Measurements from ENCODE around the gene GABBR1. TPM values are rescaled to one million over a fixed set of nuclear protein-coding genes. Genes with fewer than 3 reads are reported as not detected.
A peak's percentile ranks its signal among the peaks of the same experiment; 100 is the strongest.

GABBR1 gene
- total RNA-seq, 1 donor from 2014 or later: 6.3 TPM

GRCh38 chr6:29590218-29590808, 42.7 kb downstream of the GABBR1 start:
- no peak overlapping the region for H3K4me3 ChIP-seq (ENCODE audit: low read depth, low read length)
- no peak for DNase-seq (ENCODE audit: low read depth)
- no peak for TF ChIP-seq CTCF (IDR thresholded peaks at IDR 0.05; ENCODE audit: insufficient read depth, low read length, severe bottlenecking)
- no peak for FAIRE-seq
- no peaks in the 10 kb centered on the region for H3K27me3 ChIP-seq (ENCODE audit: control insufficient read depth, insufficient read depth, low read length)
- H3K36me3 ChIP-seq (ENCODE audit: control insufficient read depth, insufficient read depth, low read length): no peaks in the 10 kb centered on the region

- FAIRE-seq (no peak), DNase-seq (ENCODE audit: low read depth) (peak; percentile 46)
- no peaks in the 10 kb centered on the region for H3K36me3 ChIP-seq (ENCODE audit: control insufficient read depth, insufficient read depth, low read length)
- H3K27me3 ChIP-seq (ENCODE audit: control insufficient read depth, insufficient read depth, low read length): no peaks in the 10 kb centered on the region
- H3K4me3 ChIP-seq (ENCODE audit: low read depth, low read length): no peak overlapping the region
- peak; percentile 87 for TF ChIP-seq CTCF (IDR thresholded peaks at IDR 0.05; ENCODE audit: insufficient read depth, low read length, severe bottlenecking)
Observed at GRCh38 chr6:29589423-29590048, 43.4 kb downstream of the GABBR1 start.

DNA sequence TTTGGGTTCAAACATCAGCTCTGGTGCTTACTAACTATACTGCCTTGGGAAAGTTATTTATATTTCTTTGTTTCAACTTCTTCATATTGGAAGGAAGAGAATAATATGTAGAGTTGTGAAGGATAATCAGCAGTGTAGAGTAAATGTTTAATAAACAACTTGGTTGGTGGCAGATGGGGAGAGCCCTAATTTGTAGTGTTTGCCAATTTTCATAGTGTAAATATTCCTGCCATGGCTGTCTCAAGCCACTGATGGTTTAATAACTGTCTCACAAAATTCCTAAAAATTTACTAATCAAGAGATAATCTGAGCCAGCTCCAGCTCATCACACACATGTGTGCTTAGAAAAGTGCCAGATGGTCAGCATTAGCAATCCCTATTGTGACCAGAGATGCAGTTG, 48.2 kb downstream of the GABBR1 start, which contains the start of gene OR2H2:
Gene OR2H2, plus strand, starts transcription at position 301 of the 400 bp plus-strand sequence. CDS start 2,824 bp downstream, outside the sequence.
- no peak for DNase-seq (ENCODE audit: low read depth)
- H3K4me3 ChIP-seq (ENCODE audit: low read depth, low read length): no peak within 1 kb of the TSS
- H3K36me3 ChIP-seq (ENCODE audit: control insufficient read depth, insufficient read depth, low read length): no peaks in the 10 kb centered on the region
- no peak for FAIRE-seq
- TF ChIP-seq CTCF (IDR thresholded peaks at IDR 0.05; ENCODE audit: insufficient read depth, low read length, severe bottlenecking): no peak
- H3K27me3 ChIP-seq (ENCODE audit: control insufficient read depth, insufficient read depth, low read length): no peaks in the 10 kb centered on the region

- Histone ChIP-seq H3K4me3 (ENCODE audit: low read depth, low read length) (no peak overlapping the region), H3K36me3 (ENCODE audit: control insufficient read depth, insufficient read depth, low read length) (no peaks in the 10 kb centered on the region), H3K27me3 (ENCODE audit: control insufficient read depth, insufficient read depth, low read length) (no peaks in the 10 kb centered on the region)
- no peak for DNase-seq (ENCODE audit: low read depth)
- FAIRE-seq: no peak
- no peak for TF ChIP-seq CTCF (IDR thresholded peaks at IDR 0.05; ENCODE audit: insufficient read depth, low read length, severe bottlenecking)
Observed at GRCh38 chr6:29577544-29577943, 55.4 kb downstream of the GABBR1 start.

- no peak for DNase-seq (ENCODE audit: low read depth)
- Histone ChIP-seq H3K4me3 (ENCODE audit: low read depth, low read length) (no peak overlapping the region), H3K36me3 (ENCODE audit: control insufficient read depth, insufficient read depth, low read length) (no peaks in the 10 kb centered on the region), H3K27me3 (ENCODE audit: control insufficient read depth, insufficient read depth, low read length) (no peaks in the 10 kb centered on the region)
- TF ChIP-seq CTCF (IDR thresholded peaks at IDR 0.05; ENCODE audit: insufficient read depth, low read length, severe bottlenecking): no peak
- no peak for FAIRE-seq
Observed at GRCh38 chr6:29576056-29576455, 56.9 kb downstream of the GABBR1 start.
